Brain microvascular endothelial cell (primary cell): ENCODE data around the gene SOWAHD.

Experiments
- DNase-seq: peaks from one replicate; pipeline ENCODE4 v3.0.0-alpha.2; 2020
- H3K27ac ChIP-seq: fragments of 250-450 bp; sonication (Bioruptor Pico); 2 replicates; pipeline ENCODE4 v1.5.1; 2020; ENCODE audit warnings: mild to moderate bottlenecking, moderate library complexity
- H3K27me3 ChIP-seq: fragments of 250-450 bp; sonication (Bioruptor Pico); replicated peaks from 2 replicates; pipeline ENCODE4 v1.5.1; 2020; ENCODE audit warnings: mild to moderate bottlenecking
- H3K36me3 ChIP-seq: fragments of 250-450 bp; sonication (Bioruptor Pico); replicated peaks from 2 replicates; pipeline ENCODE4 v1.5.1; 2020; ENCODE audit warnings: mild to moderate bottlenecking
- H3K4me3 ChIP-seq: 2 replicates; pipeline ENCODE4 v1.5.1; 2011; ENCODE audit warnings: low read depth, mild to moderate bottlenecking, control low read depth, low read length, moderate library complexity
- in situ Hi-C: cut with HindIII; loops from 2 replicates; pipeline ENCODE4 v1.10.0; 2017; ENCODE audit warnings: low sequenced_read_pairs, low pct_ligation_motif_present
- TF ChIP-seq, protein P1 (sequence below): IDR thresholded peaks from 2 replicates; pipeline ENCODE4 v1.5.1; 2011; ENCODE audit warnings: low read depth, mild to moderate bottlenecking, moderate library complexity, low read length, control low read depth, inconsistent platforms; ENCODE audit errors: missing control alignments

Gene SOWAHD, protein sequence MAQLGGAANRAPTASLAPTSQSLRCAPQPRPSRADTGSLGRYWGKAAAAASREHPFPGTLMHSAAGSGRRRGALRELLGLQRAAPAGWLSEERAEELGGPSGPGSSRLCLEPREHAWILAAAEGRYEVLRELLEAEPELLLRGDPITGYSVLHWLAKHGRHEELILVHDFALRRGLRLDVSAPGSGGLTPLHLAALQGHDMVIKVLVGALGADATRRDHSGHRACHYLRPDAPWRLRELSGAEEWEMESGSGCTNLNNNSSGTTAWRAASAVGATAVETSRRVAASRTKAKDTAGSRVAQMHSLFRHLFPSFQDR

DNA sequence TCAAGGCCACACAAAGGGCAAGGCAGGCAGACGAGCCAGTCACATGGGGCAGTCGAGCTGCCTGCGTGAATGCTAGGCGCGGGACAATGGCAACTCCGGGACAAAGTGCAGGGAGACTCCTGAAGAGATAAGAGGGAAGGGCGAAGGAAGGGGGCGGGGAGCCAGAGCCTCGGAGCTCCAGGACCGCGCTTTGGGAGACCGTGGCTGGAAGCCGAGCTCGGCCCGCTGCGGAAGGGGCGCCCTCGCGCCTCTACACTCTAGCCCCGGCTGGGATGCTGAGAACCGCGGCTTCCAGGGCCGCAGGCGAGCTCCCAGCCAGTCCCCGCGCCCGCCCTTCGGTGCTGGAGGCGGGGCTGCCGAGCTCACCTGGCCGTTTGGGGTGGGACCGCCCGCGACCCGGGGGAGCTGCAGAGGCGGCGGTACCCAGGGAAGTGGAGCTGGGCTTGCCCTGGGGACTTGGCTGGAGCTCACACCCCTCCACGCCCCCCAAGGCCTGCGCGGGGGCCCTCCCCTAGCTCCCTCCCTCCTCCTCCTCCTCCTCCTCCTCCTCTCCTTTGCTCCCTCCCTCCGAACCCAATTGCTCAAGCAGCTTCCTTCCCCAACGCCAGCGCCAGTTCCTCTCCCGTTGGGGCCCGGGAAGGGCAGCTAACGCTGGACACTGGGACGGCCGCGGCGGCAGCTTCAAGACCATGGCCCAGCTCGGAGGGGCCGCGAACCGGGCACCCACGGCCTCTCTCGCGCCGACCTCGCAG lies at the start of gene SOWAHD:
SOWAHD (plus strand) TSS at position 610 of the 752 bp plus-strand sequence; CDS start at position 690, 80 bp downstream.
- DNase-seq, result no peak
- H3K27ac ChIP-seq, result no peak within 1 kb of the TSS
- no peaks in the 10 kb centered on the region for H3K36me3 ChIP-seq
- H3K27me3 ChIP-seq, result no peaks in the 10 kb centered on the region
- TF ChIP-seq, protein P1, sequence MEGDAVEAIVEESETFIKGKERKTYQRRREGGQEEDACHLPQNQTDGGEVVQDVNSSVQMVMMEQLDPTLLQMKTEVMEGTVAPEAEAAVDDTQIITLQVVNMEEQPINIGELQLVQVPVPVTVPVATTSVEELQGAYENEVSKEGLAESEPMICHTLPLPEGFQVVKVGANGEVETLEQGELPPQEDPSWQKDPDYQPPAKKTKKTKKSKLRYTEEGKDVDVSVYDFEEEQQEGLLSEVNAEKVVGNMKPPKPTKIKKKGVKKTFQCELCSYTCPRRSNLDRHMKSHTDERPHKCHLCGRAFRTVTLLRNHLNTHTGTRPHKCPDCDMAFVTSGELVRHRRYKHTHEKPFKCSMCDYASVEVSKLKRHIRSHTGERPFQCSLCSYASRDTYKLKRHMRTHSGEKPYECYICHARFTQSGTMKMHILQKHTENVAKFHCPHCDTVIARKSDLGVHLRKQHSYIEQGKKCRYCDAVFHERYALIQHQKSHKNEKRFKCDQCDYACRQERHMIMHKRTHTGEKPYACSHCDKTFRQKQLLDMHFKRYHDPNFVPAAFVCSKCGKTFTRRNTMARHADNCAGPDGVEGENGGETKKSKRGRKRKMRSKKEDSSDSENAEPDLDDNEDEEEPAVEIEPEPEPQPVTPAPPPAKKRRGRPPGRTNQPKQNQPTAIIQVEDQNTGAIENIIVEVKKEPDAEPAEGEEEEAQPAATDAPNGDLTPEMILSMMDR, result no peak
- peak within 1 kb of the TSS; percentile 45 for H3K4me3 ChIP-seq
- in situ Hi-C loops, result no loop called here

DNA sequence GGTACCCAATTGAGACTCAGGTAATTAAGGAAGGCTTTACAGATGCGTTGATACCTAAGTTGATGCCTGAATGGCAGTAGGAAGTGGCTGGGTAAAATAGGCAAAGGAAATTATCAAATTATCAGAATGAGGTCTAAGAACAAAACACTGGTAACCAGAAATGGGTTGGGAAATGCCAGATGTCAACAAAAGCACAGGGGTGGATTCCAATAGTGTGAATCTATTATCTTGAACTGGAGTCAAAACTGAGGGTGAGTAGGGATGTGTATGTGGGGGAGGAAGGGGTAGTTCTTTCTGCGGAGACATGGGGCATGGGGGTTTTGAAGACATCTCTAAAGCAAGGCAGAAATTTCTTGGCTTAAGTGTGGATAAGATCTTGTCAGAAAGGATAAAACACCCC lies 49.5 kb upstream of the SOWAHD start:
- no peak overlapping the region for H3K4me3 ChIP-seq
- no peaks in the 10 kb centered on the region for H3K36me3 ChIP-seq
- in situ Hi-C loops, result no loop called here
- DNase-seq, result no peak
- TF ChIP-seq, protein P1, result no peak
- no peaks in the 10 kb centered on the region for H3K27me3 ChIP-seq
- no peak overlapping the region for H3K27ac ChIP-seq

DNA sequence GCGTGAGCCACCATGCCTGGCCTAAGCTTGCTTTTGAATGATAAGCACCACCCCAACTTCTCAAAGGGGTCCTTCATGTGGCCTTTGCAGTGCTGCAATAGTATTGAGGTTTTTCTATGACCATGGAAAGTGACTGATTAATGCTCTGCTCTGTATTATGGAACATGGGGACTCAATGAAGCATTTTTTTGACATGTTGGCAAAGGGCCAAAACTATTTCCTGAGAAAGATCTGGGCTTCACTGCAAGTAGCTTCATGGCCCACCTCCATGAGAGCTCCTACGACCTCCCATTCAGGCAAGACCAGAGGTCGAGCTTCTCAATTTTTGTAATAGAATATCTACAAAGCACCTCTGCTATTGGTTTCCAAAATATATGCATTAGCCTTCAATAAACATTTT lies 48.8 kb upstream of the SOWAHD start:
- TF ChIP-seq, protein P1, result no peak
- no peak for DNase-seq
- H3K27ac ChIP-seq, result no peak overlapping the region
- H3K27me3 ChIP-seq, result no peaks in the 10 kb centered on the region
- in situ Hi-C loops, result no loop called here
- H3K4me3 ChIP-seq, result no peak overlapping the region
- H3K36me3 ChIP-seq, result no peaks in the 10 kb centered on the region

- Histone ChIP-seq H3K4me3 (no peak overlapping the region), H3K36me3 (no peaks in the 10 kb centered on the region), H3K27ac (no peak overlapping the region), H3K27me3 (no peaks in the 10 kb centered on the region)
- TF ChIP-seq, protein P1, result no peak
- no peak for DNase-seq
- in situ Hi-C loops, result no loop called here
Measured at GRCh38 chrX:119721487-119721886, 36.9 kb upstream of the SOWAHD start.

DNA sequence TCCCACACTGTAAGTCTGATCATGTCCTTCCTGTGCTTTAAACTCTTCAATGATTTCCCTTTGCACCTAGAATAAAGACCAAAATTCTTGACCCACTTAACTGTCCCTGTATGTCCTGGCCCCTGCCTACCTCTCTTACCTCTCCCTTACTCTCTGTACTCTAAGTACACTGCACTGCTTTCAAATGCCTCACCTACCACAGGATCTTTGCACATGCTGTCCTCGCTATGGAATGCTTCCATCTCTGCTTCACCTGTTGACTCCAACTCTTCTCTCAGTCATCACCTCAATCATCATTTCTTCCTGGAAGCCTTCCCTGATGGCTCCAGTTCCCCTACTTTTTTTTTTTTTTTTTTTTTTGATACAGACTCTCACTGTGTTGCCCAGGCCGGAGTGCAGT lies 36.5 kb upstream of the SOWAHD start:
- TF ChIP-seq, protein P1, result no peak

More for the DNA sequence above, 36.5 kb upstream of the SOWAHD start:
- Histone ChIP-seq H3K27me3 (no peaks in the 10 kb centered on the region), H3K27ac (no peak overlapping the region), H3K4me3 (no peak overlapping the region), H3K36me3 (no peaks in the 10 kb centered on the region)
- in situ Hi-C loops, result no loop called here
- DNase-seq, result no peak
